ENCODE data around the gene ACSM6. TPM values are rescaled to one million over a fixed set of nuclear protein-coding genes. Genes with fewer than 3 reads are reported as not detected.
"Not testable (repeated sequence)": the region's sequence is repeated elsewhere in the genome, so short reads cannot be mapped to it uniquely, and the experiment has no call there.

The ACSM6 gene
- polyA plus RNA-seq (ENCODE audit: insufficient read length in 12 of 12), result under 1 TPM in 2 of 12 donors, not detected in 10; 0.11 TPM
- long read RNA-seq, donor 1, result 0 reads
- long read RNA-seq, donor 2, result 0 reads
- long read RNA-seq, donor 3, result 0 reads
- long read RNA-seq, donor 4, result 0 reads
- long read RNA-seq, donor 5, result 0 reads
- long read RNA-seq, donor 6, result 0 reads
- long read RNA-seq, donor 7, result 0 reads
- long read RNA-seq, donor 8, result 0 reads
- long read RNA-seq, donor 9, result 0 reads
- long read RNA-seq, donor 10, result 0 reads
- long read RNA-seq, donor 11, result 0 reads

DNA sequence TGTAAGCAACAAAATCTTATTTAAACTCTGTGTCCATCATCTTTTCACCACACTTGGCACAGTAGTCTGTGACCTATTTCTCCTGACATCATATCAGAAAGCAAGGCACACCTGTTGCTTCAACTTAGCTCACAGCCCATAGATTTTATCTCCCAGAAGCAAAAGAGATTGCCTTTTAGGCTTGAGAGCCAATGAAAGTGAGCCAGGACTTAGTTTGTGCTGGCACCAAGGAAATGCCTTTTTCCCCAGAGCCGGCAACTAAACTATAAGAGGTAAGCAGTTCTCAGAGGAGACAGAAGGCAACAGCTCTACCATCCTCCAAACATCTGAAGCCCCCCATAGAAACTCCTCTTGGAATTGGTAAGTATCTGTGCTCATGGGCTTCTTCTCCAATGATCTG is at the start of gene ACSM6:
TSS of gene ACSM6 (plus strand) at position 295 of the 400 bp plus-strand sequence. CDS start 248 bp downstream, outside the sequence.
- DNase-seq, result no peak

- DNase-seq, result no peak
Observed at GRCh38 chr10:95168694-95169093, 25.3 kb upstream of the ACSM6 start.

GRCh38 chr10:95169522-95169921 is 24.5 kb upstream of the ACSM6 start:
- no peak for DNase-seq

DNA sequence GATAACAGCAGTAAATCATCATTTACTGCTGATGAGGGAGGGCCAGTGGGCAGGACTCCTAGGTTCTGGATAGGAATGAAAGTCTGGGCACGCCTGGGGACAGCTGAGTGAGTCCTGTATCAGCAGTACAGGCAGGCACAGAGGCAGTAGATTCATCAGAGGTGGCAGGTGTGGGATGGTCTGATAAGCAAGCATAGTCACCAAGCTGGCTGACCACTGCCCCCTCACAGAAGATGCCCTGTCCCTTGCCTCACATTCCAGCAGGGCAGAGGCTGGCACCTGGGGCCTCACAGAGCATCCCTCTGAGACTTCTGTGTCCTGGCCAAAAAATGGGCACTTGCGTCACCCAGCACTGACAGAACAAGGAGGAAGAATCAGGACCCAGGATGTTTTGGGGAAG is 23.2 kb upstream of the ACSM6 start:
- no peak for DNase-seq

DNA sequence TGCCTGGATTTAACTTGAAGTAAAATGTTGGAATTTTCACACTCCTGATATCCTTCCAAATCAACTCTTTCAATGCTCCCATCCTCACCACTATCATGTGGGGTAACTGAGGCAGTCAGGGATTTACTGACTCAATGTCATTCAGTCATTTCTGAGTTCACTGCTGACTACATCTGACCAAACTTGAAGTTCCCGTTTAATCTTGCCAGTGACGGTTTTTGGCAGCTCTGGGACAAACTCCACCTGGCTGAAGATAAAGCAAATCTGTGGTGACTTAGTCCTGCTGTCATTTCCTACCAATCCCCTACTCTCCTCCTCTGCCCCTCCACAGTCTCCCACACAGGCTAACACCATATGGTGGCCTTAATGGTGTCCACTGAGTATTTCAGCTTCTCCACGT is 22.7 kb upstream of the ACSM6 start:
- DNase-seq, result no peak

GRCh38 chr10:95172851-95173250 is 21.2 kb upstream of the ACSM6 start:
- DNase-seq, result no peak

GRCh38 chr10:95176101-95176500 is 17.9 kb upstream of the ACSM6 start:
- DNase-seq, result no peak

DNA sequence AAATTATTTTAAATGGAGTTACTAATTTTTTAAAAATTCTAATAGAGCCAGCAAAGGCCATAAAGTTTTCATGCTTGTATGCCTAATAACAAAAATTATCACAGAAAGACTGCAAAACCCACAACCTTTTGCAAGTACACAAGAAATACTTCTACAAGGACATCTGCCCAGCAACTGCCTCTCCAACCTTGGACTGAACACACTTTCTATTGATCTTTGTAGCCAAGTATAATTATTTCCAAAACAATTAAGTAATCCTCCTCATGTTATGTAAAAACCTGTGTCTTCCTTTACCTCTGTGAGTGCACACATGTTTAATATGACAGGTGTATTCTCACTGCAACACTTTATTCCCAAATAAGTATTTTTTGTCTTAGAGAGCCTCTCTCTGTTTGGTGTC is 16.6 kb upstream of the ACSM6 start:
- no peak for DNase-seq

- DNase-seq, result no peak
Observed at GRCh38 chr10:95178266-95178665, 15.8 kb upstream of the ACSM6 start.

DNA sequence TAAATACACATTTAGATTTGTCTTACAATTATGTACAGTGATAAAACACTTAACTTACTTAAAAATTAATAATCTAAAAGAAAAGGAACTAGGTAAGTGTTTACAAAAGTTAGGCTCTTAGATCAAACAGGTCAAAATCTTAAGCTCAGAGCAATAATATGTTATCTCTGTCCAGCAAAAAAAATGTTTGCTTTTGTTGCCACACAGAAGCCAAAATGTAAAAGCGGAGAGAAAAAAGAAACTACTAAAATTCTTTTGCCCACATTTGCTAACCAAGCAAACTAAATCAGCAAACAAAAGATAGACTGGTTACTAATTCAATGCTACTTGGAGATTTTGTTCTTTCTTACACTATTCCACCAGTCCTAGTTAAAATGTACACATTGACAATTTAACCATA is 15.2 kb upstream of the ACSM6 start:
- DNase-seq, result no peak

DNA sequence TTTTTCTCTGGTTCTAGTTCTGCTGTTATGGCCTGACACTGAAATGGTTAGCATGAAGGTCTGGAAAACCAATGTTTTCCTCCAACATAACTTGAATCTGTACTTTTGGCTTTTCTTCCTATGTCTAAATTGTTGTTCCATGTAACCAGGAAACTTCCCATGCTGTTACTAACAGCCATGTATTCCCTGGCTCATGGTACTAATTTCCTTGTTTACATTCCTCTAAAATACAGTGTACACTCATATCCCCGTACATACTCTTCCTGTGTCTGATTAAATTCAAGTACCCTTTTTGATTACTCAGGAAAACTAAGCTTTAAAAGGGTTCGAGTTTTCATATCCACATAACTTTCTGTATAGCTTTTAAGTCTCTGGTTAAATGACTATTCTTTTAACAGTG is 12.3 kb upstream of the ACSM6 start:
- no peak for DNase-seq

- peak; percentile 80 for DNase-seq
Observed at GRCh38 chr10:95183271-95184230, 10.5 kb upstream of the ACSM6 start.

- DNase-seq, result no peak
Observed at GRCh38 chr10:95187617-95188016, 6.4 kb upstream of the ACSM6 start.

GRCh38 chr10:95188593-95188992 is 5.4 kb upstream of the ACSM6 start:
- DNase-seq, result no peak

DNA sequence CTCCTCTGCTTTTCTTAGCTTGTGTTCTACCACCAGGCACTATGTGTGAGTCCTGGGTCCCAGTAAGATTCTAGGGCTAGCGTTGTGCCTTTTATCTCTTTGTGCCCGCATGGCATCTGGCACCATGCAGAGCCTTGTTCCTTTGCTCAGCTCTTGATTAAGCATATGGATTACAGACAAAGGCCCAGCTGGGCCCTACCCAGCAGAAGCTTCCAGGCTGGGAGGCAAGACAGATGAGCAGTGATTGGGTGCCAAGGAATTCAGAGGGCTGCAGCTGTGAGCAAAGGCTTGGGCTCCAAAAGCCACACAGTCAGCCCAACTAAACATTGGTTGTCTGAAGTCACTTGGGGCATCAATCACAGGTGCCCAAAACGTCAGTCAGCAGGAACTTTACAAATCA is 2.0 kb downstream of the ACSM6 start:
- DNase-seq, result no peak

DNA sequence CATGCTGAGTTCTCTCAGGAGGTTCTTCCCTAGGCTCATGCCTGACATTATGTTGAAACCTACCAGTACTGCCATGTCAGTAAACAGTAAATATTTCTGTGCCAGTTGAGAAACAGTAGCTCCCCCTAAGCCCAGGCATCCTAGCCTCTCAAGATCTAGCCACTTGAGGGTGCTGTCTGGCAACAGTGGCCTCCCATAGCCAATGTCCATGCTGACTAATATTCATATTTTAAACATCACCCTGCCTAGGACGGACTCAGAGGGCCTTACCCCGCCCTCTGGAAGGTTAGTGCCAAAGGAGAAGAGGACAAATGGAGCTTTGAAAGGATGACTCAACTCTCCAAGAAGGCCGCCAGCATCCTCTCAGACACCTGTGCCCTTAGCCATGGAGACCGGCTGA is 7.7 kb downstream of the ACSM6 start:
- no peak for DNase-seq

- DNase-seq, result not testable (repeated sequence)
Observed at GRCh38 chr10:95202865-95203264, 8.8 kb downstream of the ACSM6 start.

DNA sequence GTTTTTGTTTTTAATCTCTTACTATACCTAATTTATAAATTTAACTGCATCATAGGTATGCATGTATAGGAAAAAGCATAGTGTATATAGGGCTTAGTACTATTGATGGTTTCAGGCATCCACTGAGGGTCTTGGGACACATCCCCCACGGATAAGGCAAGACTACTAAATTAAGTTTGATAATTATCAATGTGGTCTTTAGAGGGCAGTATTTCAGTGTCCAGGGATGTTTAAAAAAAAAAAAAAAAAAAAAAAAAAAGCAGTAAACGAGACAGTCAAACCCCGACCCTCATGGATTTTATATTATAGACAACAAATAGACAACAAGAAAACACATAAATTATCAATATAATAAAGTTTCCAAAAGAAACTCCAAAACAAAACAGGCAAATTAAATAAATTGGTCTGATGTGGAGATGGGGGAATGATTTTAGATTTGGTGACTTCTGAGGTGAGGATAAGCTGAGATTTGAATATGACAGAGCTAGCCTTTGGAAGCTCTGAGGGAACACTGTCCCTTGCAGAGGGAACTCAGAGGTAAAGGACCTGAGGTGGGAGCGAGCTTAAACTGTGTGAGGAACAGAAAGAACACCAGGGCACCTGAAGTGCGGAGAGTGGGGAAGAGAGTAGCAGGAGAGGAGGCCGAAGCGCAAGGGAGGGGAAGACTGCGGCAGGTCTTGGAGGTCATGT is 14.8 kb downstream of the ACSM6 start:
- DNase-seq, result no peak

DNA sequence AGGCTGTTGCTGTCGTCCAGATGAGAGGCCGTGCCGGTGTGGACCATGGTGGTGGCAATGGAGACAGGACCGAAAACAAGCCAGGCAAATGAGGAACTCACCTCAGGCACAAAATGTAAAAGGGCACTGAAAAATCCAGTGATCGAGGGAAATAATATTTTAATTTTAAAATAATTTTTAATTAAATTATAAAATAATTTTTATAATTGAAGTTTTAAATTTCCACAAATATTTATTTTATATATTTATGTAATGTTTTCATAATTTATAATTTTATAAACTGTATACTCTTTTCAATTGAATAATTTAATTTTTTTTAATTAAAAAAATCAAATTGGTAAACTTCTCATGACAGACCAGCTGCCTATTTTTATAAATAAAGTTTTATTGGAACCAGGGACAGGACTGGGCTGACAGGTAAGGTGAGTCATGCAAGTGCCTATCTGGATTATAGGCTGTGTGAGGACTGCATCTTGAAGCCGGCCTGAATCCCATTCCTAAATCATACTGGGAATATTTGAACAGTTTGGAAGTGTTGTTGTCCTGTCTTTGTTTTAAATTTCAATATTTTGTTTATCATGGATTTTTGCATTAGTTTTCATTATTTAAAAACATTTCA is 15.6 kb downstream of the ACSM6 start:
- no peak for DNase-seq

DNA sequence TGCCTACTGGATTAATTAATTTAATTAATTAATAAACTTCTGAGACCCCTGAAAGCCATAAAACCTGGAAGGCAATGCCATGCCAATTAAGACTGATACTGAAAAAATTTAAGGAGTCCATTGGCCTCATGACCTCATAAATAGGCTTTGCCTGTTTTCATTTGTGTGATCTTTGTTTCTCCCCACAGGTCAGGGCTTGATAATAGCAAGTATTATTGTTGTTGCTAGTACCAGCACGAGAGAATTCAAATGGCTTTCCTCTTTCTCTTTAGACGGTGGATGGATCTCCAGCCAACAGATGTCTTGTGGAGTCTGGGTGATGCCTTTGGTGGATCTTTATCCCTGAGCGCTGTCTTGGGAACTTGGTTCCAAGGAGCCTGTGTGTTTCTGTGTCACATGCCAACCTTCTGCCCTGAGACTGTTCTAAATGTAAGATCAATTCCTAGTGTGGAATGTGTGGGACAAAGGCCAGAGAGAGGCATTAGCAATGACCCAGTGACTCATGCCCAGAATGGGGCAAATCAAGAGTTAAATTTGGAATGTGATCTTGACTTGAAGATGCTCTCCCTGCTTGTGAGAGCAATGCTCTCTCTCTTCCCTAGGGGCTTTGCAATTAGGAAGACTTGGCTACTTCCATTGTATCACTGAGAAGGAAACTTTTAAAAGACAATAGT is 17.7 kb downstream of the ACSM6 start:
- DNase-seq, result no peak

- no peak for DNase-seq
Observed at GRCh38 chr10:95214369-95214768, 20.3 kb downstream of the ACSM6 start.

DNA sequence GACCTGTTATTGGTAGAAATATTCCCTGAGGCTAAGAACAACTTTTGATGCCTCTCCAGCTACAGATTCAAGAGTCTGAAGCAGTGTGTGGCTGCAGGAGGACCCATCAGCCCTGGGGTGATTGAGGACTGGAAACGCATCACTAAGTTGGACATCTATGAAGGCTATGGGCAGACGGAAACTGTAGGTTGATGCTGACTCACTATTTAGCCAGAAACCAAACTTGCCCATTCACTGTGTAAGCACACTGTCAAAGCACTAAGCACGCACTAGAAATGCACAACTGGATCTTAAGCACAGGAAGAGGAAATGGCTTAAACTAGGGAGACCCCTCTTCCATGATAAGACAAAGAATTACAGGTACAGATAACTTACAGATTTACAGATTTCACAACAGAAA is 20.8 kb downstream of the ACSM6 start:
- DNase-seq, result no peak
